ENCODE data around the gene RHOG.

Gene RHOG

GRCh38 chr11:3853545-3853842 is 12.7 kb upstream of the RHOG start:
- Mint-ChIP-seq H3K4me3 (no peak overlapping the region), H3K27ac (no peak overlapping the region), H3K4me1 (peaks cover 34% of the 10 kb centered on the region)

GRCh38 chr11:3849297-3849874 is 8.6 kb upstream of the RHOG start:
- DNase-seq: no peak
- Mint-ChIP-seq H3K36me3 (ENCODE audit: low read depth) (no peaks in the 10 kb centered on the region), H3K4me1 (peaks cover 8% of the 10 kb centered on the region), H3K27me3 (ENCODE audit: low read depth, poor library complexity) (peaks cover 5% of the 10 kb centered on the region), H3K4me3 (no peak overlapping the region), H3K27ac (no peak overlapping the region), H3K9me3 (no peaks in the 10 kb centered on the region)
- TF ChIP-seq CTCF (IDR thresholded peaks at IDR 0.05): peak; percentile 59

More at GRCh38 chr11:3853545-3853842, 12.7 kb upstream of the RHOG start:
- no peak for TF ChIP-seq CTCF (IDR thresholded peaks at IDR 0.05)
- no peak for DNase-seq
- no peaks in the 10 kb centered on the region for H3K9me3 Mint-ChIP-seq
- H3K36me3 Mint-ChIP-seq (ENCODE audit: low read depth): no peaks in the 10 kb centered on the region
- peaks cover 6% of the 10 kb centered on the region for H3K27me3 Mint-ChIP-seq (ENCODE audit: low read depth, poor library complexity)

GRCh38 chr11:3845670-3846069 is 4.9 kb upstream of the RHOG start:
- Mint-ChIP-seq H3K27ac (no peak overlapping the region), H3K9me3 (peaks cover 7% of the 10 kb centered on the region), H3K27me3 (ENCODE audit: low read depth, poor library complexity) (no peaks in the 10 kb centered on the region), H3K36me3 (ENCODE audit: low read depth) (no peaks in the 10 kb centered on the region), H3K4me1 (peaks cover 8% of the 10 kb centered on the region), H3K4me3 (no peak overlapping the region)
- no peak for TF ChIP-seq CTCF (IDR thresholded peaks at IDR 0.05)
- DNase-seq: no peak

GRCh38 chr11:3845246-3845645 is 4.5 kb upstream of the RHOG start:
- Mint-ChIP-seq H3K36me3 (ENCODE audit: low read depth) (no peaks in the 10 kb centered on the region), H3K4me3 (no peak overlapping the region), H3K27me3 (ENCODE audit: low read depth, poor library complexity) (no peaks in the 10 kb centered on the region), H3K27ac (no peak overlapping the region), H3K4me1 (peaks cover 8% of the 10 kb centered on the region), H3K9me3 (peaks cover 7% of the 10 kb centered on the region)
- no peak for TF ChIP-seq CTCF (IDR thresholded peaks at IDR 0.05)
- no peak for DNase-seq

- H3K27ac Mint-ChIP-seq: no peak overlapping the region
- no peak for DNase-seq
- TF ChIP-seq CTCF (IDR thresholded peaks at IDR 0.05): no peak
- no peaks in the 10 kb centered on the region for H3K27me3 Mint-ChIP-seq (ENCODE audit: low read depth, poor library complexity)
- H3K36me3 Mint-ChIP-seq (ENCODE audit: low read depth): no peaks in the 10 kb centered on the region
- H3K4me1 Mint-ChIP-seq: peaks cover 27% of the 10 kb centered on the region
- peaks cover 7% of the 10 kb centered on the region for H3K9me3 Mint-ChIP-seq
- no peak overlapping the region for H3K4me3 Mint-ChIP-seq
Measured at GRCh38 chr11:3843326-3843725, 2.6 kb upstream of the RHOG start.
